ENCODE results near the gene MGST3. TPM values are rescaled to one million over a fixed set of nuclear protein-coding genes. Genes with fewer than 3 reads are reported as not detected.

Gene MGST3
- polyA plus RNA-seq, 2 of the 4 experiments (the other 2 are of a cell fraction) = 216 to 217 TPM

- under 1% methylated on average over 38 of the region's 38 CpGs for WGBS (ENCODE audit: missing lambda C conversion rate)
- peak; percentile 98 to 99 for ATAC-seq
- peak overlapping the region; percentile 64 to 80 for H3K27ac ChIP-seq
- TF ChIP-seq NR3C1 (IDR thresholded peaks at IDR 0.05) (no peak), KDM1A (IDR thresholded peaks at IDR 0.05; ENCODE audit: low read depth) (no peak), PHF8 (IDR thresholded peaks at IDR 0.05; ENCODE audit: borderline replicate concordance, low read depth) (peak; percentile 46; the same call in 1 of the 2 replicates), HOXB5 (CRISPR knock-in tag; IDR thresholded peaks at IDR 0.05) (no peak), MAX (IDR thresholded peaks at IDR 0.05) (peak; percentile 72), HOXB13 (CRISPR knock-in tag; IDR thresholded peaks at IDR 0.05; ENCODE audit: low read depth) (no peak), MAFK (IDR thresholded peaks at IDR 0.05; ENCODE audit: partially characterized antibody) (no peak), CBX2 (IDR thresholded peaks at IDR 0.05; ENCODE audit: borderline replicate concordance, low read depth) (no peak), RFX5 (IDR thresholded peaks at IDR 0.05) (0 out of 2 replicates have a peak, but pooled peaks have one; percentile 68), JUNB (IDR thresholded peaks at IDR 0.05) (no peak), FOSL2 (IDR thresholded peaks at IDR 0.05) (no peak), FOSL2 (CRISPR knock-in tag; IDR thresholded peaks at IDR 0.05) (no peak), CBX8 (IDR thresholded peaks at IDR 0.05) (no peak), E2F6 (IDR thresholded peaks at IDR 0.05; ENCODE audit: borderline replicate concordance, low read depth) (peak; percentile 91)
- no peaks in the 10 kb centered on the region for H3K4me1 ChIP-seq
- H3K4me2 ChIP-seq = peak overlapping the region; percentile 82
- ChIA-PET CTCF (interaction anchor here (0.9 to 8.3 kb wide), 5 partner anchors 111 to 317 kb away, joined by 3 to 219 read pairs (median 6); no protein-coding TSS in a partner anchor), POLR2A (interaction anchor here (1.2 kb wide), 1 partner anchor 100 kb away, joined by 3 read pairs; the partner anchor contains the start of gene ALDH9A1)
- DNase-seq (ENCODE audit: low read depth in 1 of 2, low spot score in 1 of 2) = peak; percentile 87 to 95
- no peak for FAIRE-seq
- no peaks in the 10 kb centered on the region for H3K9me3 ChIP-seq
- H3K4me3 ChIP-seq = peak overlapping the region; percentile 58
These were observed 33.0 kb upstream of the MGST3 start for GRCh38 chr1:165597883-165598675.

GRCh38 chr1:165598676-165599059 is 32.4 kb upstream of the MGST3 start:
- Histone ChIP-seq H3K27ac (peak overlapping the region; percentile 64 to 80), H3K4me3 (peak overlapping the region; percentile 58), H3K4me2 (peak overlapping the region; percentile 82), H3K4me1 (no peaks in the 10 kb centered on the region), H3K9me3 (no peaks in the 10 kb centered on the region)
- ATAC-seq (no peak), DNase-seq (ENCODE audit: low read depth in 1 of 2, low spot score in 1 of 2) (no peak), FAIRE-seq (no peak)
- ChIA-PET CTCF (interaction anchor here (0.6 to 8.3 kb wide), 7 partner anchors 32 to 315 kb away, joined by 3 to 219 read pairs (median 4); partner anchors contain the start of gene MGST3), POLR2A (interaction anchor here (1.2 kb wide), 1 partner anchor 100 kb away, joined by 3 read pairs; the partner anchor contains the start of gene ALDH9A1)
- WGBS (ENCODE audit: missing lambda C conversion rate) = 16% methylated on average over 3 of the region's 3 CpGs
- TF ChIP-seq PBX3 (IDR thresholded peaks at IDR 0.05) (no peak), CBX2 (IDR thresholded peaks at IDR 0.05; ENCODE audit: borderline replicate concordance, low read depth) (no peak), E2F6 (IDR thresholded peaks at IDR 0.05; ENCODE audit: borderline replicate concordance, low read depth) (no peak), HMGXB4 (CRISPR knock-in tag; IDR thresholded peaks at IDR 0.05; ENCODE audit: borderline replicate concordance) (no peak), ZFP36 (IDR thresholded peaks at IDR 0.05; ENCODE audit: borderline replicate concordance, partially characterized antibody) (no peak), EP300 (IDR thresholded peaks at IDR 0.05) (no peak), HES2 (IDR thresholded peaks at IDR 0.05) (no peak), ELK1 (IDR thresholded peaks at IDR 0.05; ENCODE audit: low read depth, low read length) (no peak), CTCF (IDR thresholded peaks at IDR 0.05) (no peak), ZNF302 (CRISPR knock-in tag; IDR thresholded peaks at IDR 0.05) (no peak), EHF (CRISPR knock-in tag; IDR thresholded peaks at IDR 0.05) (no peak), FOSL2 (IDR thresholded peaks at IDR 0.05) (no peak), FOSL2 (CRISPR knock-in tag; IDR thresholded peaks at IDR 0.05) (no peak), BCL3 (IDR thresholded peaks at IDR 0.05) (no peak), GATA3 (IDR thresholded peaks at IDR 0.05; ENCODE audit: borderline replicate concordance) (no peak), HOXA7 (CRISPR knock-in tag; IDR thresholded peaks at IDR 0.05) (no peak), RFX5 (IDR thresholded peaks at IDR 0.05) (no peak), HEYL (CRISPR knock-in tag; IDR thresholded peaks at IDR 0.05) (no peak)

Data from A549 (cell line).